G401.6 (cell line): ENCODE data around the gene MT1X.
"Not testable (repeated sequence)": the region's sequence is repeated elsewhere in the genome, so short reads cannot be mapped to it uniquely, and the experiment has no call there.

Experiments used
- FAIRE-seq: peaks from 2 replicates; lab custom pipeline; 2012; peaks lifted over from hg19 to GRCh38; lab: Jason Lieb, UNC

MT1X gene

GRCh38 chr16:56713794-56714193 is 31.5 kb downstream of the MT1X start:
- no peak for FAIRE-seq

- no peak for FAIRE-seq
Measured at GRCh38 chr16:56715126-56715525, 32.9 kb downstream of the MT1X start.

GRCh38 chr16:56716761-56717160 is 34.5 kb downstream of the MT1X start:
- FAIRE-seq, result no peak

- FAIRE-seq, result not testable (repeated sequence)
Measured at GRCh38 chr16:56717532-56717931, 35.3 kb downstream of the MT1X start.

GRCh38 chr16:56722200-56722842 is 40.1 kb downstream of the MT1X start:
- no peak for FAIRE-seq

- no peak for FAIRE-seq
Measured at GRCh38 chr16:56724191-56724590, 41.9 kb downstream of the MT1X start.

- FAIRE-seq, result no peak
Measured at GRCh38 chr16:56726283-56726682, 44.0 kb downstream of the MT1X start.

- FAIRE-seq, result no peak
Measured at GRCh38 chr16:56726926-56727325, 44.7 kb downstream of the MT1X start.

GRCh38 chr16:56728027-56728426 is 45.8 kb downstream of the MT1X start:
- FAIRE-seq, result no peak

- FAIRE-seq, result no peak
Measured at GRCh38 chr16:56728980-56729734, 46.9 kb downstream of the MT1X start.

GRCh38 chr16:56729735-56730662 is 47.7 kb downstream of the MT1X start, which contains the start of gene NUP93:
NUP93 (plus strand) TSS chr16:56730129; CDS start chr16:56748248, 18,119 bp downstream.
- FAIRE-seq, result no peak

- no peak for FAIRE-seq
Measured at GRCh38 chr16:56732366-56732765, 50.1 kb downstream of the MT1X start.

- FAIRE-seq, result no peak
Measured at GRCh38 chr16:56732832-56733231, 50.6 kb downstream of the MT1X start.
